ENCODE measurements around the gene RTN1. TPM values are rescaled to one million over a fixed set of nuclear protein-coding genes. Genes with fewer than 3 reads are reported as not detected.

The RTN1 gene
- total RNA-seq, 6 donors from 2014 or later, result 6.3 to 15.6 (median 10.7) TPM

DNA sequence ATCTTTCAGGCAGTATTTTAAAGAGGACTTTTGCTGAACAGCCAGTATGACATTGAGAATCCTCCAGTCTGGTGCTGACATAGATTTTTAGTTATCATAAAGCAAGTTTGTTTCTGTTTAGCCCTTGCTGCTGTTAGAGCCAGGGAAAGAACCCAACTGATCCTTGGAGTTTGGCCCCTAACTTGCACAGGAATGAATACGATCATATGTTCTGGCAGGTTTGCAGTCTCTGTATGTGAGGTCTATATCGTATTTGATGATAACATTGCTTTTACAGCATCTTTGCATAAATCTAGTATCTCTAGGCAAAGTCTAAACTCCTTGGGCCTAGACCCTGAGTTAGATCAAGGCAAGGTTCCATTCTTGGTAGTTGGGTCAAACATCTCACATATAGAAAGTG, 289.7 kb downstream of the RTN1 start:
- no peaks in the 10 kb centered on the region for H3K27me3 ChIP-seq
- DNase-seq, result no peak
- H3K9me3 ChIP-seq, result no peaks in the 10 kb centered on the region
- H3K4me1 ChIP-seq, result peaks cover 6 to 12% (median 8%) of the 10 kb centered on the region in 4 donors
- ATAC-seq (ENCODE audit: low FRiP score in 2 of 2), result no peak
- H3K27ac ChIP-seq, result no peak overlapping the region
- no peak overlapping the region for H3K4me3 ChIP-seq
- TF ChIP-seq POLR2A (IDR thresholded peaks at IDR 0.05), result no peak
- no peak for TF ChIP-seq EP300 (IDR thresholded peaks at IDR 0.05)
- TF ChIP-seq, protein P1, sequence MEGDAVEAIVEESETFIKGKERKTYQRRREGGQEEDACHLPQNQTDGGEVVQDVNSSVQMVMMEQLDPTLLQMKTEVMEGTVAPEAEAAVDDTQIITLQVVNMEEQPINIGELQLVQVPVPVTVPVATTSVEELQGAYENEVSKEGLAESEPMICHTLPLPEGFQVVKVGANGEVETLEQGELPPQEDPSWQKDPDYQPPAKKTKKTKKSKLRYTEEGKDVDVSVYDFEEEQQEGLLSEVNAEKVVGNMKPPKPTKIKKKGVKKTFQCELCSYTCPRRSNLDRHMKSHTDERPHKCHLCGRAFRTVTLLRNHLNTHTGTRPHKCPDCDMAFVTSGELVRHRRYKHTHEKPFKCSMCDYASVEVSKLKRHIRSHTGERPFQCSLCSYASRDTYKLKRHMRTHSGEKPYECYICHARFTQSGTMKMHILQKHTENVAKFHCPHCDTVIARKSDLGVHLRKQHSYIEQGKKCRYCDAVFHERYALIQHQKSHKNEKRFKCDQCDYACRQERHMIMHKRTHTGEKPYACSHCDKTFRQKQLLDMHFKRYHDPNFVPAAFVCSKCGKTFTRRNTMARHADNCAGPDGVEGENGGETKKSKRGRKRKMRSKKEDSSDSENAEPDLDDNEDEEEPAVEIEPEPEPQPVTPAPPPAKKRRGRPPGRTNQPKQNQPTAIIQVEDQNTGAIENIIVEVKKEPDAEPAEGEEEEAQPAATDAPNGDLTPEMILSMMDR (IDR thresholded peaks at IDR 0.05), result no peak
- TF ChIP-seq POLR2AphosphoS5 (IDR thresholded peaks at IDR 0.05), result no peak
- WGBS, 2 donors, result 85 to 89% methylated on average over 2 of the region's 2 CpGs
- no peaks in the 10 kb centered on the region for H3K36me3 ChIP-seq

DNA sequence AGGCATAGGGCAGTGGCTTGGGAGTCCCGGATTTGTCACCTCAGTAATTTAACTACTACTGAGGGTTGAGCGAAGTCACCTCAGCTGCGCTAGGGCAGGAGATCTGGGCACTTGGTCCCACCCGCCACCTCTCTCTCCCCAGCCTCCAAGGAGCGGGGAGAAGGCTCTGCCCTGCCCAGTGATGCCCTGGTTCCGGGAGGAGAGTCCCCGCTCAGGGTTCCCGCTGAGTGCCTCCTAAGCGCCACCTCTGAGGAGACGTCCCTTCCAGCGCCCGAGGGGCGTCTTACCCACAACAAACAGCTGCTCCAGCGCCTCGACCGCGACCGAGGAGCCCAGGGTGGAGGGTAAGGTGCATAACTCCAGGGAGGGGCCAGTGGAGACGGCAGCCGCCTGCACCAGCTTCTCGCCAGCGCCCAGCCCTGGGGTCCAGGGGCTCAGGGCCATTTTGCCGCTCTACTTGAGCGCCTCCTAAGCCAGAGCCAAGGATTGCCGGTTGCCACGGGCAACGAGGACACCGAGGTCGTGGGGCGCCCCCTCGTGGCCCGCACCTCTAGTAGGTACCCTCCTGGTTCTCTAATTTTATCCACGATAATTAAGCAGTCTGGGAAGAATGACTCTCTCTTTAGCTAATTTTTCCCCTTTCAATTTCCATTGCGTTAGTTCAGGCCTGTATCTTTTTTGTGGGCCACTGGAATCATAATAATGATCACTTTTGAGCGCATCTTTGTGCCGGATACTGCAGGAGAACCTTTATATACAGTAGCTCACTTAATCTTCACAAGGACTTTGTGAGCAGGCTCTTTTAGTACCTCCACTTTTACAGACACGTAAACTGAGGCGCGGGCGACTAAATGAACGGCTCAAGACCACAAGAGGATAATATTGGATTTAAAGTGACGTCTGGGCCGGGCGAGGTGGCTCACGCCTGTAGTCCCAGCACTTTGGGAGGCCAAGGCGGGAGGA, 294.0 kb downstream of the RTN1 start, which contains the start of gene CCDC175:
Gene CCDC175 (minus strand): TSS at position 481 of the 963 bp plus-strand sequence. CDS start 37 bp downstream, at position 444.
- 22 to 29% methylated on average over 29 to 37 of the region's 46 CpGs for WGBS, 2 donors
- no peaks in the 10 kb centered on the region for H3K36me3 ChIP-seq
- DNase-seq (peak; percentile 94 to 96), ATAC-seq (ENCODE audit: low FRiP score in 2 of 2) (peak; percentile 90 to 95)
- H3K4me1 ChIP-seq, result peaks cover 6 to 11% (median 7%) of the 10 kb centered on the region in 4 donors
- H3K27me3 ChIP-seq, result no peaks in the 10 kb centered on the region
- TF ChIP-seq, protein P1 (IDR thresholded peaks at IDR 0.05), result peak; percentile 47 to 72 (median 56)
- no peak for TF ChIP-seq POLR2AphosphoS5 (IDR thresholded peaks at IDR 0.05)
- no peaks in the 10 kb centered on the region for H3K9me3 ChIP-seq
- no peak within 1 kb of the TSS for H3K27ac ChIP-seq
- H3K4me3 ChIP-seq, result peak within 1 kb of the TSS in 3 of 4 donors; percentile 38 to 53 (median 49)

DNA sequence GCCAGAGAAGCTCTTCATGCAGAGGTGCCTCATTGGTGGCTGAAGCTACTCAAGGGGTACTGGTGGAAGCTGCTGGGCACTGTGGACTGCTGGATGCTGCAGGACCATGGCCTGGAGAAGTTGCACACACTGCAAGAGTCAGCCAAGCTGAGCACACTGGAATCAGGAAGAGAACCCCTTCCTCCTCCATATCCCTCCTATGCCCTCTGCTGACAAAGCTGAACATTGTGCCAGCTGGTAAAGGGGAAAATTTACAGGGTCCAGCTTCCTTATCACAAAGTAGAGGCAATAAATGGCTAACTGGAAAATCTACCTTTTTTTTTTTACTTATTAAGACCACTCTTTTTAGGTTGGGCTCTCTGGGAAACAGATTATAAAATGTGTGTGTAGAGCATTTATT, 300.5 kb downstream of the RTN1 start:
- no peak for ATAC-seq (ENCODE audit: low FRiP score in 2 of 2)

DNA sequence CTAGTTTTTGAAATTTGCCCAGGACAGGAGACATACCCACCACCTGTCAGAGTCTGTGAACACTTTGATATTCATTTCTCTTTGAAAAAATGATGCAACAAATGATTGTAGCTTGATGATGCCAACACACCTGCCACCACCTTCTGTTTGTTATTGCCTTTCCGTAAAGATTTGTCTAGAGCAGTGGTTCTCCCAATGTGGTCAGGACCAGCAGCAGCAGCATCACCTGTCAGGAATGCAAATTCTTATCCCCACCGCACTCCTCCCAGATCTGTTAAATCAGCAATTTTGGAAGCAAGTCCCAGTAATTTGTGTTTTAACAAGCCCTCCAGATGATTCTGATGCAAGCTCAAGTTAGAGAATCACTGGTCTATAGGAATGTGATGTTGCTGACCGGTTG, 303.9 kb downstream of the RTN1 start:
- H3K27ac ChIP-seq, result no peak overlapping the region
- 75 to 98% methylated on average over 3 of the region's 3 CpGs for WGBS, 2 donors

More for the DNA sequence above, 300.5 kb downstream of the RTN1 start:
- Histone ChIP-seq H3K4me3 (no peak overlapping the region), H3K27me3 (no peaks in the 10 kb centered on the region), H3K27ac (no peak overlapping the region), H3K4me1 (no peaks in the 10 kb centered on the region), H3K9me3 (no peaks in the 10 kb centered on the region), H3K36me3 (no peaks in the 10 kb centered on the region)
- no peak for DNase-seq
- TF ChIP-seq POLR2A (IDR thresholded peaks at IDR 0.05) (no peak), EP300 (IDR thresholded peaks at IDR 0.05) (no peak), POLR2AphosphoS5 (IDR thresholded peaks at IDR 0.05) (no peak)
- TF ChIP-seq, protein P1 (IDR thresholded peaks at IDR 0.05), result no peak

More for the DNA sequence above, 303.9 kb downstream of the RTN1 start:
- H3K9me3 ChIP-seq, result no peaks in the 10 kb centered on the region
- ATAC-seq (ENCODE audit: low FRiP score in 2 of 2) (no peak), DNase-seq (no peak)
- no peaks in the 10 kb centered on the region for H3K4me1 ChIP-seq
- TF ChIP-seq POLR2A (IDR thresholded peaks at IDR 0.05) (no peak), EP300 (IDR thresholded peaks at IDR 0.05) (no peak), POLR2AphosphoS5 (IDR thresholded peaks at IDR 0.05) (no peak)
- TF ChIP-seq, protein P1 (IDR thresholded peaks at IDR 0.05), result no peak
- no peaks in the 10 kb centered on the region for H3K36me3 ChIP-seq
- H3K27me3 ChIP-seq, result no peaks in the 10 kb centered on the region
- no peak overlapping the region for H3K4me3 ChIP-seq

All from upper lobe of left lung (tissue), 6 donors.